WTC11 (cell line): ENCODE data around the gene P3H1. TPM values are rescaled to one million over a fixed set of nuclear protein-coding genes. Genes with fewer than 3 reads are reported as not detected.
"Not testable (repeated sequence)": the region's sequence is repeated elsewhere in the genome, so short reads cannot be mapped to it uniquely, and the experiment has no call there.

Experiments
- ATAC-seq: fragments of 200-7000 bp; cut with Tn5 transposase; 2 replicates; pipeline ENCODE4 v1.10.0; 2021; ENCODE audit warnings: mild to moderate bottlenecking, moderate library complexity
- CTCF ChIA-PET: fragments of 300-600 bp; sonication (Branson Sonifier 250); formaldehyde crosslinking; loops from one replicate; lab custom pipeline; 2021; ENCODE audit warnings: antibody characterized with exemption; lab: Charles Lee
- POLR2A ChIA-PET: fragments of 350-600 bp; sonication (Branson Sonifier 250); formaldehyde crosslinking; loops from one replicate; lab custom pipeline; 2021; ENCODE audit warnings: antibody characterized with exemption; lab: Charles Lee
- DNase-seq: peaks from one replicate; pipeline ENCODE4 v3.0.0; 2021; ENCODE audit warnings: low spot score
- H3K27ac Mint-ChIP-seq: 2 replicates; pipeline ENCODE4 v1.8.0; 2021; ENCODE audit warnings: mixed read lengths
- H3K27me3 Mint-ChIP-seq: 2 replicates; pipeline ENCODE4 v1.8.0; 2021; ENCODE audit warnings: low read depth, mild to moderate bottlenecking, moderate library complexity, mixed read lengths
- H3K36me3 Mint-ChIP-seq: 2 replicates; pipeline ENCODE4 v1.8.0; 2021; ENCODE audit warnings: mixed read lengths
- H3K4me1 Mint-ChIP-seq: 2 replicates; pipeline ENCODE4 v1.8.0; 2022; ENCODE audit warnings: mixed read lengths
- H3K4me3 Mint-ChIP-seq: 2 replicates; pipeline ENCODE4 v1.8.0; 2021; ENCODE audit warnings: mild to moderate bottlenecking, moderate library complexity, mixed read lengths
- H3K9me3 Mint-ChIP-seq: 2 replicates; pipeline ENCODE4 v1.8.0; 2021; ENCODE audit warnings: mixed read lengths
- CREB1 ChIP-seq: sonication (generic); formaldehyde crosslinking; IDR thresholded peaks from 2 replicates; pipeline ENCODE4 v1.8.0; 2023; ENCODE audit warnings: mild to moderate bottlenecking, missing genetic modification reagents
- ETV6 ChIP-seq: sonication (generic); formaldehyde crosslinking; IDR thresholded peaks from 2 replicates; pipeline ENCODE4 v1.8.1; 2022; ENCODE audit warnings: mild to moderate bottlenecking, missing genetic modification reagents
- NFE2L1 ChIP-seq: sonication (generic); formaldehyde crosslinking; IDR thresholded peaks from 2 replicates; pipeline ENCODE4 v1.8.1; 2023; ENCODE audit warnings: missing genetic modification reagents
- NR2C2 ChIP-seq: sonication (generic); formaldehyde crosslinking; IDR thresholded peaks from 2 replicates; pipeline ENCODE4 v1.8.0; 2022; ENCODE audit warnings: mild to moderate bottlenecking, missing genetic modification reagents
- PRRX2 ChIP-seq: fragments of 250-450 bp; sonication (Bioruptor Pico); IDR thresholded peaks from 2 replicates; pipeline ENCODE4 v1.8.0; 2021; ENCODE audit warnings: mild to moderate bottlenecking
- TP53 ChIP-seq: sonication (generic); formaldehyde crosslinking; IDR thresholded peaks from 2 replicates; pipeline ENCODE4 v1.8.1; 2023; ENCODE audit warnings: mild to moderate bottlenecking, missing genetic modification reagents
- ZNF121 ChIP-seq: sonication (generic); formaldehyde crosslinking; IDR thresholded peaks from 2 replicates; pipeline ENCODE4 v1.8.0; 2023; ENCODE audit warnings: missing genetic modification reagents
- ZNF317 ChIP-seq: sonication (generic); formaldehyde crosslinking; IDR thresholded peaks from 2 replicates; pipeline ENCODE4 v1.8.1; 2023; ENCODE audit warnings: low read depth, mild to moderate bottlenecking, moderate library complexity, missing genetic modification reagents, borderline replicate concordance
- total RNA-seq: library from RNA; stranded (reverse); gene quantifications from 3 replicates; pipeline ENCODE4 v1.2.3, GENCODE V29; 2021
- TF ChIP-seq, protein P1 (sequence below): fragments of 250-450 bp; sonication (Bioruptor Pico); IDR thresholded peaks from 2 replicates; pipeline ENCODE4 v2.1.2; 2022; ENCODE audit warnings: mild to moderate bottlenecking, moderate library complexity
- TF ChIP-seq, protein P2 (sequence below): sonication (generic); formaldehyde crosslinking; IDR thresholded peaks from 2 replicates; pipeline ENCODE4 v1.8.0; 2022; ENCODE audit warnings: mild to moderate bottlenecking, missing genetic modification reagents
- TF ChIP-seq, protein P3 (sequence below): sonication (generic); formaldehyde crosslinking; IDR thresholded peaks from 2 replicates; pipeline ENCODE4 v1.8.1; 2022; ENCODE audit warnings: mild to moderate bottlenecking, moderate library complexity, missing genetic modification reagents
- TF ChIP-seq, protein P4 (sequence below): sonication (generic); formaldehyde crosslinking; conservative IDR thresholded peaks from 2 replicates; pipeline ENCODE4 v1.8.1; 2023; ENCODE audit warnings: mild to moderate bottlenecking, low read depth, missing genetic modification reagents, moderate library complexity
- TF ChIP-seq, protein P5 (sequence below): fragments of 250-450 bp; sonication (Bioruptor Pico); IDR thresholded peaks from 2 replicates; pipeline ENCODE4 v1.9.0; 2021; ENCODE audit warnings: moderate library complexity, mild to moderate bottlenecking, inconsistent platforms, borderline replicate concordance
- TF ChIP-seq, protein P6 (sequence below): fragments of 250-450 bp; sonication (Bioruptor Pico); conservative IDR thresholded peaks from 2 replicates; pipeline ENCODE4 v1.9.0; 2021; ENCODE audit warnings: mild to moderate bottlenecking
- TF ChIP-seq, protein P7 (sequence below): sonication (generic); formaldehyde crosslinking; IDR thresholded peaks from 2 replicates; pipeline ENCODE4 v1.8.1; 2023; ENCODE audit warnings: mild to moderate bottlenecking, missing genetic modification reagents

Gene P3H1
- total RNA-seq, 1 experiment from 2014 or later = 95.1 TPM

DNA sequence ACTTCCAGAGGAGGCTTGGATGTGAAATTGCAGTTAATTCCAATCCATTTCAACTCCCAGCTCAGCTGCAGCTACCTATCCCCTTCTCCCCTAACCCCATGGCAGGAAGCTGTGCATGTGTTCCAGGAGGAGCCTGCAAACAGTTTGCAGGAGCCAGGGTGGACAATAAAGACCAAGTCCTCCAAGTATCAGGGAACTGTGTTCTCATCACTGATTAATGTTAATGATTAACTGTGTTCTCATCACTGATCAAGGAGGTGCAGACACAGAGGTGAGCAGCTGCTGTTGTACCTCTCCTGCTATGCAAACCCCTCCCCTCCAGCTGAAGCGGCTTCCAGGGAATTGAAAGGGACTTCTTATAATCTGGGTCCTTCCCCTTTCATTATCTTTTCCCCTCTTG, 46.0 kb downstream of the P3H1 start (continued):
- TF ChIP-seq, protein P1, sequence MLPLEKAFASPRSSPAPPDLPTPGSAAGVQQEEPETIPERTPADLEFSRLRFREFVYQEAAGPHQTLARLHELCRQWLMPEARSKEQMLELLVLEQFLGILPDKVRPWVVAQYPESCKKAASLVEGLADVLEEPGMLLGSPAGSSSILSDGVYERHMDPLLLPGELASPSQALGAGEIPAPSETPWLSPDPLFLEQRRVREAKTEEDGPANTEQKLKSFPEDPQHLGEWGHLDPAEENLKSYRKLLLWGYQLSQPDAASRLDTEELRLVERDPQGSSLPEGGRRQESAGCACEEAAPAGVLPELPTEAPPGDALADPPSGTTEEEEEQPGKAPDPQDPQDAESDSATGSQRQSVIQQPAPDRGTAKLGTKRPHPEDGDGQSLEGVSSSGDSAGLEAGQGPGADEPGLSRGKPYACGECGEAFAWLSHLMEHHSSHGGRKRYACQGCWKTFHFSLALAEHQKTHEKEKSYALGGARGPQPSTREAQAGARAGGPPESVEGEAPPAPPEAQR (CRISPR knock-in tag) = no peak

DNA sequence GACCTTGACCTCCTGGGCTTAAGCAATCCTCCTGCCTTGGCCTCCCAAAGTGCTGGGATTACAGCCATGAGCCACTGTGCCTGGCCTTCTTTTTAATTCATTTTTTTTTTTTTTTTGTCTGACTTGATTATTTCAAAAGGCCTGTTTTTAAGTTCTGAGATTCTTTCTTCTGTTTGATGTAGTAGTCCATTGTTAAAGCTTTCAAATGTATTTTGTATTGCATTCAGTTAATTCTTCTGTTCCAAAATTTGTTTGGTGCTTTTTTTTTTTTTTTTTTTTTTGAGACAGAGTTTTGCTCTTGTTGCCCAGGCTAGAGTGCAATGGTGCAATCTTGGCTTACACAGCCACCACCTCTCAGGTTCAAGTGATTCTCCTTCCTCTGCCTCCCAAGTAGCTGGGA, 52.4 kb downstream of the P3H1 start:
- DNase-seq, H3K27me3 Mint-ChIP-seq, H3K4me3 Mint-ChIP-seq, H3K9me3 Mint-ChIP-seq, H3K4me1 Mint-ChIP-seq, ATAC-seq, H3K27ac Mint-ChIP-seq, CTCF ChIA-PET: not testable (repeated sequence)
- POLR2A ChIA-PET = interaction anchor here (0.7 kb wide), 1 partner anchor 877 kb away, joined by 4 read pairs; no protein-coding TSS in a partner anchor
- peaks cover 34% of the 10 kb centered on the region for H3K36me3 Mint-ChIP-seq

DNA sequence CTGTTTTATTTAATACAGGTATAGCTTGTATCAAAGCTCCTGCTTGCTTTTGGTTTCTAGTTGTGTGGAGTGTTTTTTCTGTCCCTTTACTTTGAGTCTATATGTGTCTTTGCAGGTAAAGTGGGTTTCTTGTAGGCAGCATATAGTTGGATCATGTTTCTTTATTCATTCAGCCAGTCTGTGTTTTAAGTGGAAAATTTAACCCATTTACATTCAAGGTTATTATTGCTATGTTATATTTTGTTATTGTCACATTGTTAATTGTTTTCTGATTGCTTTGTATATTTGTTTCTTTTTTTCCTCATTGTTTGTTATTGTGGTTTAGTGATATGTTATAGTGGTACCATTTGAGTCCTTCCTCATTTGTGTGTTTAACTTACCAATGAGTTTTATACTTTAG, 53.5 kb downstream of the P3H1 start:
- ChIA-PET POLR2A (no interaction called here), CTCF (no interaction called here)
- TF ChIP-seq, protein P2, sequence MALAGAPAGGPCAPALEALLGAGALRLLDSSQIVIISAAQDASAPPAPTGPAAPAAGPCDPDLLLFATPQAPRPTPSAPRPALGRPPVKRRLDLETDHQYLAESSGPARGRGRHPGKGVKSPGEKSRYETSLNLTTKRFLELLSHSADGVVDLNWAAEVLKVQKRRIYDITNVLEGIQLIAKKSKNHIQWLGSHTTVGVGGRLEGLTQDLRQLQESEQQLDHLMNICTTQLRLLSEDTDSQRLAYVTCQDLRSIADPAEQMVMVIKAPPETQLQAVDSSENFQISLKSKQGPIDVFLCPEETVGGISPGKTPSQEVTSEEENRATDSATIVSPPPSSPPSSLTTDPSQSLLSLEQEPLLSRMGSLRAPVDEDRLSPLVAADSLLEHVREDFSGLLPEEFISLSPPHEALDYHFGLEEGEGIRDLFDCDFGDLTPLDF (CRISPR knock-in tag) = no peak
- TF ChIP-seq NFE2L1 (CRISPR knock-in tag) (no peak), CREB1 (CRISPR knock-in tag) (no peak)
- TF ChIP-seq, protein P3, sequence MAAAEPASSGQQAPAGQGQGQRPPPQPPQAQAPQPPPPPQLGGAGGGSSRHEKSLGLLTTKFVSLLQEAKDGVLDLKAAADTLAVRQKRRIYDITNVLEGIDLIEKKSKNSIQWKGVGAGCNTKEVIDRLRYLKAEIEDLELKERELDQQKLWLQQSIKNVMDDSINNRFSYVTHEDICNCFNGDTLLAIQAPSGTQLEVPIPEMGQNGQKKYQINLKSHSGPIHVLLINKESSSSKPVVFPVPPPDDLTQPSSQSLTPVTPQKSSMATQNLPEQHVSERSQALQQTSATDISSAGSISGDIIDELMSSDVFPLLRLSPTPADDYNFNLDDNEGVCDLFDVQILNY (CRISPR knock-in tag) = no peak
- TF ChIP-seq, protein P4, sequence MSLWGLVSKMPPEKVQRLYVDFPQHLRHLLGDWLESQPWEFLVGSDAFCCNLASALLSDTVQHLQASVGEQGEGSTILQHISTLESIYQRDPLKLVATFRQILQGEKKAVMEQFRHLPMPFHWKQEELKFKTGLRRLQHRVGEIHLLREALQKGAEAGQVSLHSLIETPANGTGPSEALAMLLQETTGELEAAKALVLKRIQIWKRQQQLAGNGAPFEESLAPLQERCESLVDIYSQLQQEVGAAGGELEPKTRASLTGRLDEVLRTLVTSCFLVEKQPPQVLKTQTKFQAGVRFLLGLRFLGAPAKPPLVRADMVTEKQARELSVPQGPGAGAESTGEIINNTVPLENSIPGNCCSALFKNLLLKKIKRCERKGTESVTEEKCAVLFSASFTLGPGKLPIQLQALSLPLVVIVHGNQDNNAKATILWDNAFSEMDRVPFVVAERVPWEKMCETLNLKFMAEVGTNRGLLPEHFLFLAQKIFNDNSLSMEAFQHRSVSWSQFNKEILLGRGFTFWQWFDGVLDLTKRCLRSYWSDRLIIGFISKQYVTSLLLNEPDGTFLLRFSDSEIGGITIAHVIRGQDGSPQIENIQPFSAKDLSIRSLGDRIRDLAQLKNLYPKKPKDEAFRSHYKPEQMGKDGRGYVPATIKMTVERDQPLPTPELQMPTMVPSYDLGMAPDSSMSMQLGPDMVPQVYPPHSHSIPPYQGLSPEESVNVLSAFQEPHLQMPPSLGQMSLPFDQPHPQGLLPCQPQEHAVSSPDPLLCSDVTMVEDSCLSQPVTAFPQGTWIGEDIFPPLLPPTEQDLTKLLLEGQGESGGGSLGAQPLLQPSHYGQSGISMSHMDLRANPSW (CRISPR knock-in tag) = no peak
- TF ChIP-seq, protein P5, sequence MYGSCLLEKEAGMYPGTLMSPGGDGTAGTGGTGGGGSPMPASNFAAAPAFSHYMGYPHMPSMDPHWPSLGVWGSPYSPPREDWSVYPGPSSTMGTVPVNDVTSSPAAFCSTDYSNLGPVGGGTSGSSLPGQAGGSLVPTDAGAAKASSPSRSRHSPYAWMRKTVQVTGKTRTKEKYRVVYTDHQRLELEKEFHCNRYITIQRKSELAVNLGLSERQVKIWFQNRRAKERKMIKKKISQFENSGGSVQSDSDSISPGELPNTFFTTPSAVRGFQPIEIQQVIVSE = no peak
- Mint-ChIP-seq H3K9me3 (no peaks in the 10 kb centered on the region), H3K27me3 (no peaks in the 10 kb centered on the region), H3K27ac (peak overlapping the region; percentile 73), H3K36me3 (peaks cover 38% of the 10 kb centered on the region), H3K4me1 (no peaks in the 10 kb centered on the region), H3K4me3 (no peak overlapping the region)
- no peak for DNase-seq
- ATAC-seq = no peak

DNA sequence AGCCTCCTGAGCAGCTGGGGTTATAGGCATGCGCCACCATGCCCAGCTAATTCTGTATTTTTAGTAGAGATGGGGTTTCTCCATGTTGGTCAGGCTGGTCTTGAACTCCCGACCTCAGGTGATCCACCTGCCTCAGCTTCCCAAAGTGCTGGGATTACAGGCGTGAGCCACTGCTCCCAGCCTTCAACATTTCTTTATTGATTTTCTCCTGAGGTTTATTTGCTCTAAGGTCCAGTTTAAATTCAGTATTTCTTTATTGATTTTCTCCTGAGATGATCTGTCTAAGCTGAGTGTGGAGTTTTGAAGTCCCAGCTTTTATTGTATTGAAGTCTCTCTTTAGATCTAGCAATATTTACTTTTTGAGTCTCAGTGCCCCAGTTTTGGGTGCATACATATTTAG, 54.0 kb downstream of the P3H1 start:
- H3K27ac Mint-ChIP-seq, POLR2A ChIA-PET, H3K27me3 Mint-ChIP-seq, DNase-seq, H3K4me1 Mint-ChIP-seq, ATAC-seq, H3K9me3 Mint-ChIP-seq, H3K4me3 Mint-ChIP-seq: not testable (repeated sequence)
- peaks cover 43% of the 10 kb centered on the region for H3K36me3 Mint-ChIP-seq
- CTCF ChIA-PET = interaction anchor here (0.7 kb wide), 1 partner anchor 777 kb away, joined by 5 read pairs; no protein-coding TSS in a partner anchor

DNA sequence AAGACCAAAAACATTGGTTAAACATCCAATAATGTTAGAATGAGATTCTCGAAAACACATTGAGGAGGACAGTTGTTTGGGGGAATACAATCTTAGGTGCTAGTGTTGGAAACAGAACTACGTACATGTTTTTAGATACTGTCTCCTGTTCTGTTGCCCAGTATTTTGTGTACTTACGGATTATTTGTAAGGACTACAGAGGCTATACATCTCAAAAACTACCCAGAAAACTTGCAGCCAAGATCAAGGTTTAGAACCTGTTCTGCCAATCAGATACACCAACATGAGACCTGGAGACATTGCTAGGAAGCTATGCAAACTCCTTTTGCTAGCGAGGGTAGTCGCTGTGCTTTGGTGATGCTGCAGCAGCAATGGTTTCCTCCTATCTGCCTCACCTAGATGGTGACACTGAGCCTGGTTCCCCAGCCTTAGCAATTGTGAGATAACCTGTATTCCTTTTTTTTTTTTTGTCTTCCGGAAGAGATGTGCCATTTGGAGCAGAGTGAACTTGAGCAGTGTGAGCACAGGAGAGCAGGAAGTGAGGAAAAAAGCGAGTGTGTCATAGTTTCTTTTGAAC, 62.9 kb downstream of the P3H1 start:
- H3K9me3 Mint-ChIP-seq = peaks cover 4% of the 10 kb centered on the region; the same call in 1 of the 2 replicates
- ATAC-seq (no peak), DNase-seq (no peak)
- H3K27me3 Mint-ChIP-seq = no peaks in the 10 kb centered on the region
- H3K4me1 Mint-ChIP-seq = no peaks in the 10 kb centered on the region
- ChIA-PET POLR2A (no interaction called here), CTCF (no interaction called here)
- no peak overlapping the region for H3K4me3 Mint-ChIP-seq
- H3K36me3 Mint-ChIP-seq = peaks cover 89% of the 10 kb centered on the region
- peak overlapping the region; percentile 68 for H3K27ac Mint-ChIP-seq
- TF ChIP-seq PRRX2 (CRISPR knock-in tag) = no peak
- TF ChIP-seq ZNF317 (CRISPR knock-in tag) = no peak
- no peak for TF ChIP-seq NR2C2 (CRISPR knock-in tag)
- TF ChIP-seq, protein P6, sequence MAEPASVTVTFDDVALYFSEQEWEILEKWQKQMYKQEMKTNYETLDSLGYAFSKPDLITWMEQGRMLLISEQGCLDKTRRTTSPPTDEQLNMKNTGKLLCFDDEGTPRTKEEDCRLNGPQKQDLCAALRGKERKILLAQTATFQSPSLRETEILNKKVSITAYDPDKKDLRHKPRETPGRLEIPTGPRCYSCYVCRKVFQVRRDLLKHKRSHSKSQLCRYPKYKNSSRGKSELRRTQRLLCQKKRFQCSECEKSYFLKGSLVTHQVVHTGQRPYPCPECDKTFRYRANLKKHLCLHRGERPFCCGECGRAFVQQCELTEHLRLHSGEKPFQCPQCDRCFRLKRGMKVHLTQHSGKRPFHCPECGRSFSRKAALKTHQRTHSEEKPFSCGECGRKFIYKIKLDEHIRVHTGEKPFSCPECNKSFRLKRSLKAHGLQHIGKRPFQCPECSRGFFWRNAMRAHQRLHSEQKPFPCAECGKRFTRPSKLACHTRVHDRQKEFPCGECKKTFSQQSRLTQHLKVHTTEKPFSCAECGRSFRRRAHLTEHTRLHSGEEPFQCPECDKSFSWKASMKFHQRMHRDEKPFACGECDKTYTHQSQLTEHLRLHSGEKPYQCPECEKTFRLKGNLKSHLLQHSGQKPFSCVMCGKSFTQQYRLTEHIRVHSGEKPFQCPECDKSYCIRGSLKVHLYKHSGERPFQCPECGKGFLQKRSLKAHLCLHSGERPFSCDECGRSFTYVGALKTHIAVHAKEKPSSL (CRISPR knock-in tag) = no peak
- TF ChIP-seq, protein P7, sequence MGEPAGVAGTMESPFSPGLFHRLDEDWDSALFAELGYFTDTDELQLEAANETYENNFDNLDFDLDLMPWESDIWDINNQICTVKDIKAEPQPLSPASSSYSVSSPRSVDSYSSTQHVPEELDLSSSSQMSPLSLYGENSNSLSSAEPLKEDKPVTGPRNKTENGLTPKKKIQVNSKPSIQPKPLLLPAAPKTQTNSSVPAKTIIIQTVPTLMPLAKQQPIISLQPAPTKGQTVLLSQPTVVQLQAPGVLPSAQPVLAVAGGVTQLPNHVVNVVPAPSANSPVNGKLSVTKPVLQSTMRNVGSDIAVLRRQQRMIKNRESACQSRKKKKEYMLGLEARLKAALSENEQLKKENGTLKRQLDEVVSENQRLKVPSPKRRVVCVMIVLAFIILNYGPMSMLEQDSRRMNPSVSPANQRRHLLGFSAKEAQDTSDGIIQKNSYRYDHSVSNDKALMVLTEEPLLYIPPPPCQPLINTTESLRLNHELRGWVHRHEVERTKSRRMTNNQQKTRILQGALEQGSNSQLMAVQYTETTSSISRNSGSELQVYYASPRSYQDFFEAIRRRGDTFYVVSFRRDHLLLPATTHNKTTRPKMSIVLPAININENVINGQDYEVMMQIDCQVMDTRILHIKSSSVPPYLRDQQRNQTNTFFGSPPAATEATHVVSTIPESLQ (CRISPR knock-in tag) = no peak
- TF ChIP-seq ETV6 (CRISPR knock-in tag) = no peak
- TF ChIP-seq TP53 (CRISPR knock-in tag) = no peak
- TF ChIP-seq ZNF121 = no peak
